Glutamatergic neuron (in vitro differentiated cells): Measurements from ENCODE around the gene NISCH. TPM values are rescaled to one million over a fixed set of nuclear protein-coding genes. Genes with fewer than 3 reads are reported as not detected.

Source experiments
- DNase-seq: peaks from one replicate; pipeline ENCODE4 v3.0.0; 2022
- H3K27ac Mint-ChIP-seq: one replicate; pipeline ENCODE4 v1.8.0; 2020; ENCODE audit warnings: mild to moderate bottlenecking, mixed read lengths, inconsistent platforms; ENCODE audit not compliant: unreplicated experiment
- H3K27me3 Mint-ChIP-seq: one replicate; pipeline ENCODE4 v1.8.0; 2020; ENCODE audit warnings: mild to moderate bottlenecking, moderate library complexity, mixed read lengths, inconsistent platforms; ENCODE audit not compliant: unreplicated experiment
- H3K36me3 Mint-ChIP-seq: one replicate; pipeline ENCODE4 v1.8.0; 2020; ENCODE audit warnings: mild to moderate bottlenecking, mixed read lengths, inconsistent platforms; ENCODE audit not compliant: unreplicated experiment
- H3K4me1 Mint-ChIP-seq: one replicate; pipeline ENCODE4 v1.8.0; 2020; ENCODE audit warnings: mild to moderate bottlenecking, low read depth, mixed read lengths, inconsistent platforms; ENCODE audit not compliant: unreplicated experiment
- H3K4me3 Mint-ChIP-seq: one replicate; pipeline ENCODE4 v1.8.0; 2020; ENCODE audit warnings: mild to moderate bottlenecking, mixed read lengths, inconsistent platforms; ENCODE audit not compliant: unreplicated experiment
- H3K9me3 Mint-ChIP-seq: one replicate; pipeline ENCODE4 v1.8.0; 2020; ENCODE audit warnings: mild to moderate bottlenecking, moderate library complexity, mixed read lengths, inconsistent platforms; ENCODE audit not compliant: unreplicated experiment
- CTCF ChIP-seq: fragments of 200-600 bp; sonication (generic); IDR thresholded peaks from one replicate; pipeline ENCODE4 v1.5.0; 2021; ENCODE audit not compliant: partially characterized antibody, unreplicated experiment
- total RNA-seq: library from RNA; stranded (reverse); fragmentation: NEBNext Ultra II Directional; extraction: Animal tissue kit (Norgen Biotek cat#: 25700); gene quantifications from one replicate; pipeline ENCODE4 v1.2.1, GENCODE V29; 2021; ENCODE audit not compliant: unreplicated experiment

NISCH gene
- total RNA-seq, 1 donor from 2014 or later, result 280 TPM

GRCh38 chr3:52501046-52501445, 45.6 kb downstream of the NISCH start:
- Mint-ChIP-seq H3K9me3 (no peaks in the 10 kb centered on the region), H3K27me3 (peaks cover 8% of the 10 kb centered on the region), H3K4me3 (no peak overlapping the region), H3K27ac (no peak overlapping the region), H3K4me1 (peaks cover 11% of the 10 kb centered on the region), H3K36me3 (no peaks in the 10 kb centered on the region)
- TF ChIP-seq CTCF, result no peak
- no peak for DNase-seq

- no peak for TF ChIP-seq CTCF
- Mint-ChIP-seq H3K27me3 (peaks cover 8% of the 10 kb centered on the region), H3K36me3 (no peaks in the 10 kb centered on the region), H3K9me3 (peaks cover 1% of the 10 kb centered on the region), H3K27ac (no peak overlapping the region), H3K4me3 (no peak overlapping the region), H3K4me1 (peaks cover 11% of the 10 kb centered on the region)
- DNase-seq, result no peak
Measured at GRCh38 chr3:52502001-52502400, 46.6 kb downstream of the NISCH start.

- no peak for TF ChIP-seq CTCF
- H3K36me3 Mint-ChIP-seq, result no peaks in the 10 kb centered on the region
- no peak overlapping the region for H3K27ac Mint-ChIP-seq
- peaks cover 11% of the 10 kb centered on the region for H3K4me1 Mint-ChIP-seq
- peaks cover 11% of the 10 kb centered on the region for H3K27me3 Mint-ChIP-seq
- H3K9me3 Mint-ChIP-seq, result peaks cover 5% of the 10 kb centered on the region
- no peak for DNase-seq
- no peak overlapping the region for H3K4me3 Mint-ChIP-seq
Measured at GRCh38 chr3:52502808-52503350, 47.5 kb downstream of the NISCH start.

GRCh38 chr3:52503788-52504424, 48.5 kb downstream of the NISCH start:
- DNase-seq, result no peak
- no peak for TF ChIP-seq CTCF
- Mint-ChIP-seq H3K27me3 (peaks cover 11% of the 10 kb centered on the region), H3K9me3 (peaks cover 5% of the 10 kb centered on the region), H3K27ac (no peak overlapping the region), H3K4me3 (no peak overlapping the region), H3K4me1 (peaks cover 11% of the 10 kb centered on the region), H3K36me3 (no peaks in the 10 kb centered on the region)

- H3K27ac Mint-ChIP-seq, result no peak overlapping the region
- peaks cover 11% of the 10 kb centered on the region for H3K4me1 Mint-ChIP-seq
- no peak overlapping the region for H3K4me3 Mint-ChIP-seq
- H3K9me3 Mint-ChIP-seq, result peaks cover 5% of the 10 kb centered on the region
- no peak for TF ChIP-seq CTCF
- no peak for DNase-seq
- H3K36me3 Mint-ChIP-seq, result no peaks in the 10 kb centered on the region
- peaks cover 12% of the 10 kb centered on the region for H3K27me3 Mint-ChIP-seq
Measured at GRCh38 chr3:52504977-52505376, 49.6 kb downstream of the NISCH start.
